ENCODE data around the gene NFU1. TPM values are rescaled to one million over a fixed set of nuclear protein-coding genes. Genes with fewer than 3 reads are reported as not detected.

Gene NFU1
- total and polyA plus RNA-seq, 9 of the 15 experiments (the other 6 are each of a cell fraction or from before 2014, with no cell fraction given): 33.3 to 61.8 (median 53.7) TPM

GRCh38 chr2:69385443-69386151 is 51.6 kb downstream of the NFU1 start (continued):
- TF ChIP-seq ZNF507 (tag; conservative IDR thresholded peaks at IDR 0.05): no peak
- no peak for TF ChIP-seq RFX1 (IDR thresholded peaks at IDR 0.05)
- TF ChIP-seq CEBPB (tag; IDR thresholded peaks at IDR 0.05): peak; percentile 78
- 0 out of 2 replicates have a peak, but pooled peaks have one; percentile 14 for TF ChIP-seq CREB3L1 (IDR thresholded peaks at IDR 0.05; ENCODE audit: borderline replicate concordance, low read depth)
- TF ChIP-seq PML (IDR thresholded peaks at IDR 0.05; ENCODE audit: low read length): peak; percentile 54; the same call in 1 of the 2 replicates
- TF ChIP-seq CBX1 (IDR thresholded peaks at IDR 0.05; ENCODE audit: low read depth): no peak
- TF ChIP-seq HMBOX1 (IDR thresholded peaks at IDR 0.05): peak; percentile 81
- TF ChIP-seq EP400 (IDR thresholded peaks at IDR 0.05): peak; percentile 78
- TF ChIP-seq SRSF7 (optimal IDR thresholded peaks at IDR 0.05; ENCODE audit: low read depth, low read length): no peak
- no peak for TF ChIP-seq BCLAF1 (IDR thresholded peaks at IDR 0.05; ENCODE audit: borderline replicate concordance in 1 of 2, control insufficient read depth in 1 of 2, low read depth in 2 of 2, low read length in 1 of 2)
- TF ChIP-seq HBP1 (CRISPR knock-in tag; IDR thresholded peaks at IDR 0.05): 0 out of 2 replicates have a peak, but pooled peaks have one; percentile 4
- no peak for TF ChIP-seq ATF1 (CRISPR knock-in tag; IDR thresholded peaks at IDR 0.05)
- TF ChIP-seq ATF1 (tag; IDR thresholded peaks at IDR 0.05): peak; percentile 63
- no peak for TF ChIP-seq RUNX1 (IDR thresholded peaks at IDR 0.05; ENCODE audit: low read depth)
- no peak for TF ChIP-seq MBD1 (CRISPR knock-in tag; IDR thresholded peaks at IDR 0.05)
- no peak for TF ChIP-seq KDM2B (CRISPR knock-in tag; IDR thresholded peaks at IDR 0.05)
- TF ChIP-seq SNRNP70 (optimal IDR thresholded peaks at IDR 0.05; ENCODE audit: low read depth, low read length): no peak
- TF ChIP-seq HDAC1 (IDR thresholded peaks at IDR 0.05): 0 out of 4 replicates have a peak, but pooled peaks of 1 of the 2 experiments have one; percentile 52
- TF ChIP-seq LARP7 (IDR thresholded peaks at IDR 0.05): no peak
- no peak for TF ChIP-seq ZSCAN29 (IDR thresholded peaks at IDR 0.05)
- TF ChIP-seq SAFB (IDR thresholded peaks at IDR 0.05; ENCODE audit: borderline replicate concordance, low read depth, low read length): no peak

Data from K562 (cell line).